Erythroblast (primary cell): ENCODE results near the gene SPATA18.

ENCODE experiments used
- DNase-seq, 2 experiments: peaks; one replicate each; lab custom pipeline; 2025; lab: John Stamatoyannopoulos, UW
- GATA1 ChIP-seq: IDR thresholded peaks from 2 replicates; pipeline ENCODE4 v1.6.1; 2011; ENCODE audit warnings: low read depth, mild to moderate bottlenecking, control low read depth, low read length, moderate library complexity
- POLR2A ChIP-seq: IDR thresholded peaks from 2 replicates; pipeline ENCODE4 v1.6.1; 2011; ENCODE audit warnings: mild to moderate bottlenecking, low read length

The SPATA18 gene

GRCh38 chr4:52051213-52051614, at the start of gene SPATA18:
TSS of gene SPATA18 (plus strand) at chr4:52051304. CDS start at chr4:52051705, 401 bp downstream.
- no peak for TF ChIP-seq POLR2A
- TF ChIP-seq GATA1: no peak
- no peak for DNase-seq

GRCh38 chr4:52001616-52002015, 49.5 kb upstream of the SPATA18 start:
- no peak for TF ChIP-seq GATA1
- no peak for TF ChIP-seq POLR2A
- DNase-seq: no peak

GRCh38 chr4:52004414-52004813, 46.7 kb upstream of the SPATA18 start:
- no peak for DNase-seq
- no peak for TF ChIP-seq GATA1
- TF ChIP-seq POLR2A: no peak

- no peak for DNase-seq
- TF ChIP-seq GATA1: no peak
- TF ChIP-seq POLR2A: no peak
These were observed 45.4 kb upstream of the SPATA18 start for GRCh38 chr4:52005604-52006273.

GRCh38 chr4:52006887-52007286, 44.2 kb upstream of the SPATA18 start:
- no peak for TF ChIP-seq POLR2A
- no peak for TF ChIP-seq GATA1
- DNase-seq: no peak

GRCh38 chr4:52010986-52011385, 40.1 kb upstream of the SPATA18 start:
- no peak for TF ChIP-seq POLR2A
- TF ChIP-seq GATA1: no peak
- DNase-seq: no peak

- no peak for TF ChIP-seq POLR2A
- no peak for TF ChIP-seq GATA1
- no peak for DNase-seq
These were observed 38.5 kb upstream of the SPATA18 start for GRCh38 chr4:52012651-52013050.

GRCh38 chr4:52014903-52015302, 36.2 kb upstream of the SPATA18 start:
- no peak for TF ChIP-seq POLR2A
- no peak for TF ChIP-seq GATA1
- DNase-seq: no peak

- TF ChIP-seq GATA1 (no peak), POLR2A (no peak)
- DNase-seq: no peak
These were observed 35.7 kb upstream of the SPATA18 start for GRCh38 chr4:52015366-52015765.

GRCh38 chr4:52016981-52017380, 34.1 kb upstream of the SPATA18 start:
- TF ChIP-seq POLR2A (no peak), GATA1 (no peak)
- no peak for DNase-seq

- no peak for DNase-seq
- TF ChIP-seq POLR2A (no peak), GATA1 (no peak)
These were observed 33.3 kb upstream of the SPATA18 start for GRCh38 chr4:52017814-52018213.

- DNase-seq: no peak
- TF ChIP-seq POLR2A: no peak
- no peak for TF ChIP-seq GATA1
These were observed 31.0 kb upstream of the SPATA18 start, which contains the start of gene LRRC66 for GRCh38 chr4:52019936-52020657. TSS of gene LRRC66 (minus strand) at chr4:52020363. CDS start at chr4:52017613, 2,750 bp downstream.

GRCh38 chr4:52028970-52029369, 22.1 kb upstream of the SPATA18 start:
- TF ChIP-seq POLR2A (no peak), GATA1 (no peak)
- DNase-seq: no peak

- DNase-seq: no peak
- TF ChIP-seq POLR2A (no peak), GATA1 (no peak)
These were observed 19.1 kb upstream of the SPATA18 start for GRCh38 chr4:52032005-52032404.

- TF ChIP-seq POLR2A (no peak), GATA1 (no peak)
- no peak for DNase-seq
These were observed 15.9 kb upstream of the SPATA18 start for GRCh38 chr4:52035190-52035589.
